Measurements from ENCODE around the gene AUTS2.

Gene AUTS2

DNA sequence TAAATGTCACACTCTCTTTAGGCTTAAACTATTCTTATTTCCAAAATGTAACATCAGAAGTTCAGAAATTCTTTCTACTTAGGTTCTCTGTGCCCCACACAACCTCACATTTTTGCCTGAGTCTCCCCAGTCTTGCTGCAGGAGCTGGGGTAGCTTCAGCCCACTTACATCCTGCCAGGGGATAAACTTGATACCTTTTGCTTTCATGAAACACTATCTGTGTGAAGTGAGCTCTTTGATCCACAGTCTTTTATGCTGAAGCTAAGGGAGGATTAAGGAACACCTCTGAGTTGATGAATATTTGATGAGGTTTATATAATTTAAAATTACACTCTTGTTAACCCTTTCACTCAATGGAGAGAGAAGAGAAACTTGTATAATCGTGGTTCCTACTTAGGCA lies 341.0 kb downstream of the AUTS2 start:
- no peak for DNase-seq (ENCODE audit: low spot score)

DNA sequence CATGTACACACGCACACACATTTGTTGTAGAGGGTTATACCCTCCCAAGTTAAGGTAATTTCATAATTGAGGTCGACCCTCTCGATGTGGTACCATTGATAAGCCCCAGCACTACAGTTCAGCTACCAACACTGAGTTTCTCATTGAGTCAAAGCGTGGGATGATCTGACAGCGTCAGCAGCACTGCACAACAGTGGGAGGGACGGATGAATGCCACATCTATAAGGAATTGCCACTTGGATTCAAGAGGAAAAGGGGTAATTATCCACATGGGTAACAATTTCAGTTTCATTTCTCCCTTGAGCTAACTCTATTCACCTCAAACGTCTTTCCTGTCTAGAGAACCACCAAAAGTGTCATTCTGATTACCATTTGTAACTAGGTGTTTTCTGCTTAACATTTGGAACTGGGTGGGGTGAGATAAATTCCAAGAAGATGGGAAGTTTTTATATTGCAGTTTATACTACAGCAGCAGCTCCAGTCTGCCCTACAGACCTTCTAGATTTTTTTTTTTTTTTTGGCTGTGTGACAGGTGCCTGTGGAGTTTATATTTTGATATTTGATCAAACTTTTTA lies 342.9 kb downstream of the AUTS2 start:
- no peak for DNase-seq (ENCODE audit: low spot score)

DNA sequence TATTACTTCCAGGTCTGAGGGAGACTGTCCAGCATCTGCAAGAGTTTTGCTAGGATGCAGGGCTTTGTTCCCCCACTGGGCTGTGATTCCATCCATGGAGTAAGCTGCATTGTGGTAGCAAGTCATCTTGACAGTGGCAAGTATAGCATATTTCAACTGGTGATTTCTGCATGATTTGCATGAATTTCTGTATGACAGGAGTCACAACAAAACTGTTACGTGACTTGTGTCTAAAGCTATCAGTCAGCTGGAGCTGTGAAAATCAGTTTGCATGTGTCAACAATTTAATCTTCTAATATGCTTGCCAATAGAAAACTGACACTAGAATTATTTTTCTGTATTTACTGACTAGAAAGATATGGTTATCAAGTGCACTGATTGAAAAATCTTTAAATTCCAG lies 344.3 kb downstream of the AUTS2 start:
- no peak for DNase-seq (ENCODE audit: low spot score)

DNA sequence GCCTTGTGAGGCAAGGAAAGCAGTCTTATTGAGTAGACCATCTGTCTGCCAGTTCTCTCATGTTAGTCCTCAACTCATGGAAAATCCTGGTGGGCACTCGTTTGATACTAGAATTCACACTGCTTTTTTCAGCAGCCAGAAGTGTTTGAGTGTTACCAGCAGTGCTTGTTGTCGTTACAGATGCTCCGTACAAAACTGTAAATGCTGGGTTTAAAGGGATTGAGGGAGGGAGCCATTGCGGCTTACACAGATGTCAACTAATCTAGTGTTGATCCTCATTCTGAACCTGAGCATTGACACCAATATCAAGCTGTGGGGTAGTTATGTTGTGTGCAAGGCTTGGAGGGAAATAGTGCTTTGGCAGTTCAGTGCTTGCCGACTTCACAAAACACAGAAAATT lies 348.6 kb downstream of the AUTS2 start:
- DNase-seq (ENCODE audit: low spot score): no peak

DNA sequence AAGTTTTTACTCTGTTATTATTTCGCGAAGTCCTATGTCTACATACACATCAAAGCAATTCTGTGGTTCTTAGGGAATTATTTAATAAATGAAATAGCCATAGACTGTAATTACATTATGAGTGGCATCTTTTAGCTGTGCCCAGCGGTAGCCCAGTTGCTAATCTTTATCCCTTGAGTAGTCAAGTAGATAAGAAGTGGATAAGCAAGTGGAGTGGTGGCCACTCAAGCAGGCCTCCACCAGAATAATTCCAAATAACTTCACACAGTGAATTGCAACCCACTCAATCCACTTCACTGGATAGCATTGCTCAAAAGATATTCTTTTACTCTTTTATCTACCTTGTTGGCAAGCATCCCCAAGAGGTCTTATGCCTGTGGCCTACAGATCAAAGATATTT lies 349.7 kb downstream of the AUTS2 start:
- DNase-seq (ENCODE audit: low spot score): no peak

DNA sequence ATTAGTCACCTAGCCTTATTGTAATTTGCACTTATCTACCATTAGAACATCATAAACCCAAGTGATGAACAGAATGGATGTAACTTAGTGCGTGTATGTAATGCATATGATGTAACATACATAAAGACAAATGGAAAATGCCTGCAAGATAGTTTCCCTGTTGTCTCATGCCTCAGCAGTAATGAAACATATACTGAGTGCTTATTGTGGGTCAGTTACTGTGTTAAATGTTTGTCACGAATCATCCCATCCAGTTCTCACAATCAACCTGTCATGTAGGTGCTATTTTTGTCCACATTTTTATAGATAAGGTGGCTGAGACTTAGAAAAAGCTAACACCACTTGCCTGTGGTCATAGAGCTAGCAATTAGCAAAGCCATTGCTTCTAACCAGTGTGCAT lies 350.8 kb downstream of the AUTS2 start:
- no peak for DNase-seq (ENCODE audit: low spot score)

DNA sequence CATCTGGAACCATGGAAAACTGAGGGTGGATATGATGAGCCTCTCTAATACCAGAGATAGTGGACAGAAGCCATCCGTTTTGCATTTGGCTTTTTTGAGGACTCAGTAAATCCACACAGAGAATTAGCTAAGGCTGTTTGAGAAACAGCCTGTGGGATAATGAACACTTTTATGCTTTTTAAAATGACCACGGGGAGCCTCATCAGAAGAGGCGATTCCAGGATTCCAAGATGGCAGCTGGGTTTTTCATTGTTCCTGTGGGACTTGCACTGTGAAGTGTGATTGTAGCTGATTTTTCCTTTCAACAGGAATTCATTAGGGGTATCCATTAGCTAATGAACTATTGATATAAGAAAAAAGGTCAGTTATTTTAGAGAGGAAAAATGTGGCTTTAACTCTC lies 353.2 kb downstream of the AUTS2 start:
- DNase-seq (ENCODE audit: low spot score): no peak

DNA sequence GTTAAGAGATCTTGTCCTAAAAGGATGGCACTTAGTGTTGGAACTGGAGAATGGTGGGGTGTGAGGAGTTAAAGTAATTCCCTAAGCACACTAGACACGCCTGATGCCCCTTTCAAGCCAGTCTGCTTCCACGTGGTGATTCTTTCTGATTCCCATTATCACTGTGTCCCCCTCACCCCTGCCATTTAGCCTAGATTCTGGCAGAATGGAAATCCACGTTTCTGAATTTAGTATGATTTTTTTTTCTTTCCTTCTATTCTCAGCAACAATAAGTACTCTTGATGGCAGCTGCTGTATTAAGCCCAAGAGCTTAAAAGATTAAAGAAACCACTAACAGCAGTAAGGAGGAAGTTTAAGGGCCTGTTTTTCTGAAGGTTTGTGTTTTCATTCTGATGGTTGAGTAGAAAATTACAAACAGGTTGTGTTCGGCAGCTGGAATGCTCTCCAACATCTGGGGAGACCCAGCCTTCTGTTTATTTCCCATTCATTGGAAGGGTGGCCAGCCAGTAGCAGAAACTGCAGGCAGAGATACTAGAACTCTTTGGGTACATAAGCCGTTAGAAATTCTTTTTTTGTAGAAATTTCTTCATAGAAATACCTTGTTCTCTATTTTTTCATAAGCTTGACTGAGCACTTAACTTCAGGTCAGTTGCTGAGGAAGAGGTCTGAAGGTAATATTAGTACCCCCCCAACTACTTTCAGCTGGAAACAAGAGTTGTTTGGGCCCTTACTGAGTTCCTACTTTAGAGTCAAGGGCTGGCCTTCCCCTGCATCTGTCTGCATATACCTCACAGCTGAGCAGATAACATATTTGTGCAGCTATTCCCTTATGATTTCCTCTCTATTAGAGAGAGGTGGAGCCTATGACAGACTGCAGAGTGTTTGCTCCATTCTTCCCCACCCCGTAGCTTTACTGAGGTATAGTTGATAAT lies 355.1 kb downstream of the AUTS2 start:
- DNase-seq (ENCODE audit: low spot score): no peak

DNA sequence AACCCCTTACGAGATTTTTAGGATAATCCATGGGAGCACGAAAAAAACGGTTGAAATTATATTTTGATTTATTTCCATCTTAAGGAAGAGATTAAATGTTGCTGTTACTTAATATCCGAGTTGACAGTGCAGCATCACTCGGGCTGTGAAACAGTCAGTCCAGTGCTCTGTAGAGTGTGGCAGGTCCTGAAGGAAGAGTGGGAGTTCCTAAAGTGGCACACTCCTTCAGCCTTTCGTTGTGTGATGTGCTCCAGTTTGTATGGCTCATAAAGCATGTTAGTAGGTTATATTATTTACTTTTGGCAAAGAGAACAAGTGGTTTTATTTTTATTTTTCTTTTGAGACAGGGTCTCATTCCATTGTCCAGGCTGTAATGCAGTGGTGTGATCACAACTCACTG lies 358.3 kb downstream of the AUTS2 start:
- no peak for DNase-seq (ENCODE audit: low spot score)

DNA sequence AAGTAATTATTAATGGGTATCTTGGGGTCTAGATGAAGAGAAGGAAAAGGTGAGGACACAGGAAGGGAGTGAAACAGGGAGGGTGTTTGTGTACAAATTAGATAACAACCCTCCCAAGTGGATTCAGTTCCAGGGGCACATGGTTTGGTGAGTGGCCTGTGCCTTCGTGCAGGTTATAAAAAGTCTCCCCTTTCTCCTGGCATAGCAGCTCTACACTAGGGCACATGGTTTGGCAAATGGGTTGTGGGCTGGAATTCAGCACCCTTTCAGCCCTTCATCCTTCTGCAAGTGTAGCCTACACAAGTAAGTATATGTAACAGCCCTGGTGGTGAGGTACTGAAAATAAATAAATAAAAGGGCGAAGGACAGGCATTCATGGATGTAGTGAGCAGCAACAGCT lies 359.4 kb downstream of the AUTS2 start:
- DNase-seq (ENCODE audit: low spot score): no peak

DNA sequence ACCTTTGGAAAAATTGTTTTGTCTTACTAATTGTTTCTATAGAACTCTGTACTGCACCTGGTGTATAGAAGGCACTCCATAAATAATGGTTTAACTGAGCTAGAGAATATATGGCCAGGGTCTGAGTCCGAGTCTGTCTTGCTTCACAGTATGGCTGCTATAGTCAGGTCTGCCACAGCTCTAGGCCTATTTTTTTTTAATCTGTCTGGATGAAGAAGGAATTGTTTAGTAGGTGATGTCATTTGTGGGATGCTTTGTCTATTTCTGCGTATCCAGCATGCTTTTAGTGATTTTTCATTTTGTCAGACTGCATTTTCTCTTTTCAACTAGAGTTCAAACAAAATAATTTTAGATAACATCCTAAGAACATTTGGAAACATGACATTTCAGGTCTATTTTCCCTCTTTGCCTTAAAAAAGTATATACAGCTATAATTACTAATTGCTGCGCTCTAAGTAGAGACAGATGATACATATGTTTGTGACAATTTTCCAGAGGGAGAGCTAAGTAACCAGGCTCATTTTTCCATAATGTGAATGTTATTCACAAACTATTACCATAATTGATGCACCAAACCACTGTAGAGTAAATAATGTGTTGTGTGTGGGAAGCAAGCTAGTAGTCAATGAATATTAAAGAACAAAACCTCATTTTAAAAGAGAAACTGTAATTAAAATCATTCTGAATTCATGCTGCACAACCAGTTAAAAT lies 361.7 kb downstream of the AUTS2 start:
- no peak for DNase-seq (ENCODE audit: low spot score)

DNA sequence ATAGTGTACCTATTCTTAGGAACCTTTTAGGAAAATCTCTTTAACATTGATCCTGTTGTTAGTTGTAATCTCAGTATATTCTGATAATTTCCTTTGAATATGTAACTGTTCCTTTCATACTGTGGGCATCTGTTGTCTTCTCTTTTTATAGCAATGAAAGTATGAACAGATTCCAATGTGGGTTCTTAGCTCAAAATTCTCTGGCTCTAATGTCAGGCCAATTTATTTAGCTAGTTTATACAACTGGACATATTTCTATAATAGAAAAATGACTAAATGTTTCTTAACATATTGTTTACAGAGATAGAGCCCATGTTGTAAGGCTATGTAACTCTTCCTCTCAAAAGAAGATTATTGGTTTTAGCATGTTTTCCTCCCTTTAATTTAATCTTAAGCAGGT lies 363.2 kb downstream of the AUTS2 start:
- DNase-seq (ENCODE audit: low spot score): no peak

DNA sequence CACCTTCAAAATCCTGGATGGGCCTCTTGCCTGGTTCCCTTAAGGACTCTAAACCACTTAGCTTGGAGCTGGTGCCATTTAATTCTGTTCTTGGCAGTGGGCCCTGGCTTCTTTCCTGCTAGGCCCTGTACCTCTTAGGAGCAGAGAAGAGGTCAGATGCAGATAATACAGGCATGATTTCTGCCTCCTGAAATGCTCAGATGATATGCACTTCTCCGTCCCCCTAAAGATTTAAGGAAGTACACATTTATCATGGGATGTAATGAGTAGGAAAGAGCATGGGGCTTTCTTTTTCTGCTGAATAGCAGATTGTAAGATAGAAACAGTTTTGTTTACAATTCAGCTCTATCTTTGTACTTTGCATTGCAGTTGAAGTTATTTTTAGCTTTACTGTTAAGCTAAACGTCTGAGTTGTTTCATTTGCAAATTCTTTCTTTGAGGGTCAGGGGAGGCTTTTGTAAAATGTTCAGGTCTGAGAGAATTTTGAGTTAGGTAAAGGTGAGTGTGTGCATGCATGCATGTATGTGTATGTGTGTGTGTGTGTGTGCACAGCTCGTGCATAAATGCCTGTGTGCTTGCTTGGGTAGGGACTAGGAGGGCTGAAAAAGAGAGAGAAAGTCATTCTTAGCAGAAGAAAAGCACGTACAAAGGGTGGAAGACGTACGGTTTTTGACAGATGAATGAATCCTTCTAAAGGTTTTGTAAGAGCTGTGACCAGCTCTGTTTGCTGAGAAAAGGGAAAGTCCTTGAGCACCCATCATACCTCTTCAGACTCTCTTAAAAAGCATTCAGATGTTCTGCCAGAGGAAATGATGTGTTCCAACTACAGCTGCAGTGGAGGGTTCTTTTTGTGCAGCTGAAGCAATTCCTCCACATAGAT lies 364.2 kb downstream of the AUTS2 start:
- peak; percentile 17 for DNase-seq (ENCODE audit: low spot score)

DNA sequence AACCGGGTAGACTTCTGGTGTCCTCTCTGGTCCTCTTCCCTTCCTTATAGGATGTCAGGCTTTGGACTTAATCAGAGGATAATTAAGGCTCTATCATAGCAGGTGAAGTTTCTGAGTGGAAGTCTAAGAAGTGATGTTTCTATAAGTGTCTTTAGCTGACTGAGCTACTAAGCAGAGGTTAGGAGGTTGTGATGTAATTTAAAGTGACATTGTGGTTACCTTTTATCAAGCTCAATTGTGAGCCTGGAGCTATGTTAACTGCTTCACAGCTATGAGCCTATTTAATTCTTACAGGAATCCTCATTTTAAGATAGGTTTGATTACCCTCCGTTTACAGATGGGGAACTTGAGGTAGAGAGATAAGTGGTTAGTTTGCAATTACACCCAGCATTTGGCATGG lies 365.1 kb downstream of the AUTS2 start:
- DNase-seq (ENCODE audit: low spot score): no peak

DNA sequence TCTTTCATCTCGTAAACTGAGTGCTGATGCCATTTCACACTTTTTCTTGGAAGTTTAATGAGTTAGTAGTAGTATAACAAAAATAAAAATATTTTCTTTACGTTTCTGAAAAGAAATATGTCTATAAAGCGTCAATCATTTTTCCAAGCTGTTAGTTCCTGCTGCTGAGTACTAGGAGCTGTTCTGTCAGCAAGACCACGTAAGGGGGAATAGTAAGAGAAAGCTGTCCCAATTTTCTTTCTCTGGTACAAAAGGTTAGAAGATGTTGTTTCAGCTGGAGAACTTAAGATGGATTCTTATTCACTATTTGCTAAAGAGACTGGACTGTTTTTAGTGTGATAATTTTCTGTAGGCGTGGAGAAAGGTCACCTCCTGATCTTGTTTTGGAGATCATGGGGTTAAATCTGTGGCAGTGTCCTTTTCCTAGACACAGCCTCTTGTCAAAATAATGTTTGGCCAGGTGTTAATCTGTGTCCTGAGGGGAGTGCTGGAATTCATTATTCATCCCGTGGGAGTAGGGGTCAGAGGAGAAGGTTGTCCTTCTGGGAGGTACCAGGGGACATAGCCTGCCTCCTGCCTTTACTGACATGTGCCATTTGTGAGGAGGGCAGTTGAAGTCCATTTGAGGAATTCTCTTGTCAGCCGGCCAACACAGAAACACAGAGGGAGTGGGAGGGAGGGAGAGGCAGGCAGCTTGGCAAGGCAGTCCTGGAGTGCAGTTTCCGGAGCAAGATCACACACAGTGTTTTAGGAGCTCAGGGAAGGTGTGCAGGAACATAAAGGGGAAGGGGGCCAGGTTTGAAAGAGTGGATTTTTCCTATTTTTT lies 368.7 kb downstream of the AUTS2 start:
- DNase-seq (ENCODE audit: low spot score): peak; percentile 31

DNA sequence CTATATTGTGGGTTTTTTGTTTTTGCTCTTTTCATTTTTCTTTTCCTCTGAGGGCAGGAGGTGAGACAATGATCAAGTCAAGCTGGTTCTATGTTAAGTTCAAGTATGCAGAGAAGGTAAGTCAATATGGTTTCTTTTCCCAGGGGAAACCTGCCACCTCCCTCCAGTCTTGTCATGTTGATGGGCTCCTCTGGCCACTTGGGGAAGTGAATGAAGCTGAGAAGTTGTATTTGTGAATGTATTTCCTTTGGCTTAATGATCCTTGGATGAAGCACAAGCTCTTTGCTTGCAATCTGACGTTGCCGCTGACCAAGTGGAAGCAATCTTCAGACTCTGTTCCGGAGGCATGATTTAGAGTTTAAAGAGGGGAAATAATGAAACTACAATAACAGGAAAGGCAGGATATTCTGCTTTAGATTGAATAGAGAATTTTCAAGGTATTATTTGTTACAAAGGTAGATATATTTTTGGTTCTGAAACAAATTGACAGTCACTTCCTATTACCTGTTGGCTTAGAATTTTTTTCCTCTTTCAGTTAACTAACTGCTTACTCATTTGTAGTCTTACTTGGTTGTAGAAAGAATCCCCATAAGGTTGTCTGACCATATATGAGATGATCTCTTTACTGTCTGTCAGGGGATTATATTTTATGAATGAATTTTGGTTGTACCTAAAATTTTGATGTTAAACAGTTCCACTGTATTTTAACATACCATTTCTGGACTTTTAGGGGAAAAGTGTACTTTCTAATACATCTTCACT lies 369.6 kb downstream of the AUTS2 start:
- no peak for DNase-seq (ENCODE audit: low spot score)

DNA sequence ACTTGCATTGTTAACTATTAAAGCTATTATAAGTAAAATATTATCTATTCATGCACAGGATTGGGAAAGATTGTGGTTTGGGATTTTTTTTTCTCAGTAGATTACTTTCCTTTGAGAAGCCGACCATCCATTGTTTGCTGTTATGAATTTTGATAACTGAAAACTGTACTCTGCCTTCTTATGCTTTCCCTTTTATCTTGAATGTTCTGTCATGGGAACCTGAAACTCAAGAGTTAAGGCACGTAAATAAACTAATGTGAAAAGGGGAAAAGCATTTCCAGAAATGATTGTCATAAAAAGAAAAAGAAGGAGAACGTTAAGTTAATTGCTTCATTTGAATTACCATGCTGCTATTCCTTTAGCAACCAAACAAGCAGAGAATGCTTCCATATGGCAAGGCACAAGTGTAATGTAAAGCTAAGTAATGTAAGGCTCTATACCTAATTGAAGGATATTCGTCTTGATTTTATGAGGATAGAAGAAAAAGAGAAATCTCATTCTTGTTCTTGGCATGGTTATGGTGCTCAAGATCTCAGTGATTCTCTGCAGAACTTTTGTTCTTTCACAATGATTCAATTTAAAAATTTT lies 370.8 kb downstream of the AUTS2 start:
- DNase-seq (ENCODE audit: low spot score): no peak

DNA sequence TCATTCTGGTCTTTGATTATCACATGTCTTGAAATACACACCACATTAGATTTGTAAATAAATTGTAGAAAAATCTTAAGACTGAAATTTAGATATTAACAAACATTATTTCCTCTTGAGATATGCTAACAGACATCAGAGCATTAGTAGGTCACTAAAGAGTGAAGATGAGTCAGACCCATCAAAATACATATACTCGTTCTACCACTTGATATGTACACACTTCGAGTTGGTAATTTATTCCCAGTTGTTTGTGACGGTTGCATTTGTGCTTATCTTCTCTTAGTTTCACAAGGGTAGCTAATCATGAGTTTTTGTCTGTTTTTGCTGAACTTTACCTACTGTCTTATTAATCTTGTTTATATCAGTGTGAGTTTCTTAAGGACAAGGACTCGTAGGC lies 383.4 kb downstream of the AUTS2 start:
- DNase-seq (ENCODE audit: low spot score): no peak

DNA sequence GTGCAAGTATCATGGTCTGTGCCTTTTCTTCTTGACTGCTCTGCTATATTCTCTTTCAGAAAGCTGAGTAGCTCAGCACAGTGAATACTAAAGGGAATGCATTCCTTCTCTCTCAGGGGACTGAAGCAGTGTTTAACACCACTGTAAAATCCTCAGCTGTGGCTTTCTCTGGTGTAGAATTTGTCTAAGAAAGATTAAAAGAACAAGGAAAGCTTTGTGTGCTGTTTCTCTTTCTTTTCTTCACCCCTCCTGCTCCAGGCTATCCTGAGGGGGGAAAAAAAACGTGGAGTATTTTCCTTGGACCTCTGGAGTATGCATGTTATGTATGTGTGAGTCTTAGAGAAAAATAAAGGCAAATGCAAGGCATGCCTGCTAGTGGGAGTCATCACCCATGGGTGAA lies 383.9 kb downstream of the AUTS2 start:
- no peak for DNase-seq (ENCODE audit: low spot score)

DNA sequence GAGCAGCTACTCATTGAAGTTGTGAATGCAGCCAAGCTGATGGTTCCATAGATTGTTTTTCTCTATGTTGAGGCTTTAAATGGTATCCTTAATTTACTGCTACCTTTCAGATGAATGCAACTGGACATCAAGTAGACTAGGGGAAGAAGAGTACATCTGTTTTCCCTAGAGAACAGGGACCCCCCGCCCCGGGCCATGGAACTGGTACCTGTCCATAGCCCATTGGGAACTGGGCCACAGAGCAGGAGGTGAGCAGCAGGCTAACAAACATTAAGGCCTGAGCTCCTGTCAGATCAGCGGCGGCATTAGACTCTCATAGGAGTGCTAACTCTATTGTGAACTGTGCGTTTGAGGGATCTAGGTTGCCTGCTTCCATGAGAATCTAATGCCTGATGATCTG lies 391.3 kb downstream of the AUTS2 start:
- no peak for DNase-seq (ENCODE audit: low spot score)
